Thyroid gland (tissue), 4 donors: ENCODE data around the gene CTBS. TPM values are rescaled to one million over a fixed set of nuclear protein-coding genes. Genes with fewer than 3 reads are reported as not detected.

ENCODE experiments used
- DNase-seq, 2 donors: peaks; one replicate each; pipeline ENCODE4 v3.0.0-alpha.2; 2019
- H3K27ac ChIP-seq, 3 donors: fragments of 200-600 bp; sonication (generic); 1 replicate in 2 of 3; 2 replicates in 1 of 3; pipeline ENCODE4 v1.5.1; 2016 to 2019; ENCODE audit warnings: mild to moderate bottlenecking in 1 of 3, moderate library complexity in 1 of 3
- H3K27me3 ChIP-seq: fragments of 200-600 bp; sonication (generic); one replicate; pipeline ENCODE4 v1.5.1; 2019
- H3K36me3 ChIP-seq, 2 donors: fragments of 200-600 bp; sonication (generic); one replicate each; pipeline ENCODE4 v1.5.1; 2016 to 2019
- H3K4me1 ChIP-seq, 2 donors: fragments of 200-600 bp; sonication (generic); one replicate each; pipeline ENCODE4 v1.5.1; 2017 to 2019
- H3K4me3 ChIP-seq, 3 donors: fragments of 200-600 bp; sonication (generic); replicated peaks in 1 of 3; 1 replicate in 2 of 3; 2 replicates in 1 of 3; pipeline ENCODE4 v1.5.1; 2016; ENCODE audit warnings: mild to moderate bottlenecking in 1 of 3
- H3K9me3 ChIP-seq: fragments of 200-600 bp; sonication (generic); one replicate; pipeline ENCODE4 v1.5.1; 2017
- CTCF ChIP-seq, 6 experiments: fragments of 200-600 bp in 3 of 6; fragments of 450-650 bp in 3 of 6; sonication (generic) in 3 of 6; IDR thresholded peaks; one replicate each; pipeline ENCODE4 v1.5.1; 2016 to 2019; ENCODE audit warnings: antibody characterized with exemption in 6 of 6, mild to moderate bottlenecking in 2 of 6, inconsistent platforms in 1 of 6, moderate library complexity in 1 of 6
- POLR2A ChIP-seq, 2 donors: fragments of 450-650 bp; IDR thresholded peaks; one replicate each; pipeline ENCODE4 v1.6.1; 2017; ENCODE audit warnings: antibody characterized with exemption in 2 of 2, mild to moderate bottlenecking in 2 of 2, moderate library complexity in 1 of 2
- WGBS, 2 donors: methylation state at CpG; one replicate each; pipeline ENCODE4 v1.1.5; 2017; 5-methylcytosine and 5-hydroxymethylcytosine counted together
- intact Hi-C: fragments of 100-400 bp; cut with DNase I; formaldehyde crosslinking; loops from one replicate; pipeline ENCODE4 v1.15.1; 2023
- total RNA-seq, 4 donors: library from RNA; depleted of rRNA; stranded (reverse); fragments of >200 nt; gene quantifications; one replicate each; pipeline ENCODE4 v1.2.3, GENCODE V29; 2016

CTBS gene
- total RNA-seq, 4 donors from 2014 or later = 14.9 to 24.1 (median 17.1) TPM

GRCh38 chr1:84611091-84611490 lies 36.9 kb upstream of the CTBS start:
- Histone ChIP-seq H3K4me3 (no peak overlapping the region), H3K9me3 (no peaks in the 10 kb centered on the region), H3K36me3 (no peaks in the 10 kb centered on the region), H3K4me1 (no peaks in the 10 kb centered on the region), H3K27ac (no peak overlapping the region), H3K27me3 (no peaks in the 10 kb centered on the region)
- WGBS, 2 donors = 0% methylated on average over 1 of the region's 1 CpG
- intact Hi-C loops = no loop called here
- no peak for TF ChIP-seq POLR2A (IDR thresholded peaks at IDR 0.05)
- no peak for TF ChIP-seq CTCF (IDR thresholded peaks at IDR 0.05)
- DNase-seq = no peak

- no peak overlapping the region for H3K27ac ChIP-seq
- H3K9me3 ChIP-seq = no peaks in the 10 kb centered on the region
- DNase-seq = no peak
- no peaks in the 10 kb centered on the region for H3K27me3 ChIP-seq
- intact Hi-C loops = no loop called here
- no peaks in the 10 kb centered on the region for H3K36me3 ChIP-seq
- no peak for TF ChIP-seq CTCF (IDR thresholded peaks at IDR 0.05)
- TF ChIP-seq POLR2A (IDR thresholded peaks at IDR 0.05) = no peak
- 91 to 93% methylated on average over 5 of the region's 5 CpGs for WGBS, 2 donors
- no peaks in the 10 kb centered on the region for H3K4me1 ChIP-seq
- no peak overlapping the region for H3K4me3 ChIP-seq
Observed at GRCh38 chr1:84606977-84607376, 32.7 kb upstream of the CTBS start.

DNA sequence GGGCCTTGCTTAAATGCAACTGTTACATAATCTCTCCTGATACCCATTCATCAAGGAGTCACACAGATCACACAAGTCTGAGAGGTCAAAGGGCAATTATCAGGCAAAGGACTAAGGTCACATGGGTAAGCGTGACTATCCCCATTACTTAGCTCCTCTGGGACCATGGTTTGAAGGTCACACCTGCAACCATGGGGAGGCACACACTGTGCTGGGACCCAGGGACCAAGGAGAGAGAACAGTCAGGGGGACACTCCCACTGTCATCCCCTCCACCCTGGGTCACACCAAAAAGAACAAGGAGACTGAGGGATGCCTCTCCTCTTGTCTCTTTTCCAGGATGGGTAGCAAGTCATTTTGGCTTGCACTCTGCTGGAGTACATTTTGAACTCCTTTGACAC lies 30.9 kb upstream of the CTBS start:
- no peak for DNase-seq
- H3K27ac ChIP-seq = no peak overlapping the region
- H3K27me3 ChIP-seq = no peaks in the 10 kb centered on the region
- WGBS, 2 donors = 92 to 100% methylated on average over 1 of the region's 1 CpG
- no peaks in the 10 kb centered on the region for H3K36me3 ChIP-seq
- no peak overlapping the region for H3K4me3 ChIP-seq
- TF ChIP-seq CTCF (IDR thresholded peaks at IDR 0.05) (no peak), POLR2A (IDR thresholded peaks at IDR 0.05) (no peak)
- H3K4me1 ChIP-seq = no peaks in the 10 kb centered on the region
- intact Hi-C loops = no loop called here
- no peaks in the 10 kb centered on the region for H3K9me3 ChIP-seq

GRCh38 chr1:84603941-84604830 lies 29.9 kb upstream of the CTBS start:
- H3K27ac ChIP-seq = no peak overlapping the region
- no peaks in the 10 kb centered on the region for H3K9me3 ChIP-seq
- DNase-seq = no peak
- H3K4me1 ChIP-seq = no peaks in the 10 kb centered on the region
- 69 to 75% methylated on average over 15 of the region's 15 CpGs for whole genome bisulfite sequencing, 2 donors
- intact Hi-C loops = no loop called here
- H3K36me3 ChIP-seq = no peaks in the 10 kb centered on the region
- TF ChIP-seq POLR2A (IDR thresholded peaks at IDR 0.05) = no peak
- no peak for TF ChIP-seq CTCF (IDR thresholded peaks at IDR 0.05)
- no peak overlapping the region for H3K4me3 ChIP-seq
- H3K27me3 ChIP-seq = no peaks in the 10 kb centered on the region

- no peaks in the 10 kb centered on the region for H3K9me3 ChIP-seq
- intact Hi-C loops = no loop called here
- DNase-seq = no peak
- 67% methylated on average over 2 of the region's 2 CpGs for WGBS, 2 donors
- H3K4me1 ChIP-seq = no peaks in the 10 kb centered on the region
- H3K27ac ChIP-seq = no peak overlapping the region
- no peaks in the 10 kb centered on the region for H3K27me3 ChIP-seq
- H3K36me3 ChIP-seq = no peaks in the 10 kb centered on the region
- TF ChIP-seq CTCF (IDR thresholded peaks at IDR 0.05) = no peak
- TF ChIP-seq POLR2A (IDR thresholded peaks at IDR 0.05) = no peak
- no peak overlapping the region for H3K4me3 ChIP-seq
Observed at GRCh38 chr1:84603223-84603622, 29.0 kb upstream of the CTBS start.
